IPS-18c (cell line): ENCODE results near the gene CAV1.

Experiments
- H3K4me3 ChIP-seq: 2 replicates; pipeline ENCODE4 v1.7.0; 2013; ENCODE audit warnings: low read depth, mild to moderate bottlenecking, low read length, moderate library complexity; ENCODE audit not compliant: insufficient read depth
- H3K9me3 ChIP-seq: one replicate; pipeline ENCODE4 v1.6.1; 2013; ENCODE audit warnings: mild to moderate bottlenecking, low read length, moderate library complexity; ENCODE audit not compliant: control insufficient read depth, insufficient read depth

The CAV1 gene

DNA sequence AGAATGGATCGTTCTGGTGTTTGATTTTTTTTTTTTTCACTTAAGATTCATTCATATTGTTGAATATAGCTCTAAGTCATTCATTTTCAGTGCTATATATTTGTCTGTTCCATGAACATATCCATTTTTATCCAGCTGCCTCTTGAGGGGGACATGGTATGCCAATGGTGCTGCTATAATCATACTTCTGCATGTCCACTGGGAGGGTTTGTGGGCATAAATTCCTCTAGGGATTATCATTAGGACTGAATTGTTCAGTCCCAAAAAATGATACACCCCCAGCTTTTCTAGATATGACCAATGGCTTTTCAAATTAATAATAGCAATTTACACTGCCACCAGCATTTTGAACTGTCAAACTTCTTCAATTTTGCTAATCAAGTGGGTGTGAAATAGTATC, 41.1 kb downstream of the CAV1 start:
- Histone ChIP-seq H3K9me3 (no peaks in the 10 kb centered on the region), H3K4me3 (no peak overlapping the region)

DNA sequence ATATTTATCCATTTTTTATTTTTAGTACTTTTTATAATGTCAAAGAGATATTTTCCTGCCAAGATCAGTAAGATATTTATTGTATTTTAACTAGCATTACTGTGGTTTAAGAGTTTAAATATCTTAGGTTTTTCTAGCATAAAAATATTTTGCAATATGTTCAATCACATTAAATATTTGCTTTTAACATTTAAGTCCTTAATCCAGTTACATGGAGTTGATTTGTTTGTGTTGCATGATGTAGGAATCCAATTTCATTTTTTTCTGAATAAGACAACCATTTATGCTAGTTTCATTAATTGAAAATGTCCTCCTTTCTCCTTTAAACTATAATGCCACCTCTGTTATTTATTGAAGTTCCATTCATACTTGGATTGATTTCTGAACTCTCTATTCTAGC, 41.8 kb downstream of the CAV1 start:
- no peaks in the 10 kb centered on the region for H3K9me3 ChIP-seq
- no peak overlapping the region for H3K4me3 ChIP-seq

DNA sequence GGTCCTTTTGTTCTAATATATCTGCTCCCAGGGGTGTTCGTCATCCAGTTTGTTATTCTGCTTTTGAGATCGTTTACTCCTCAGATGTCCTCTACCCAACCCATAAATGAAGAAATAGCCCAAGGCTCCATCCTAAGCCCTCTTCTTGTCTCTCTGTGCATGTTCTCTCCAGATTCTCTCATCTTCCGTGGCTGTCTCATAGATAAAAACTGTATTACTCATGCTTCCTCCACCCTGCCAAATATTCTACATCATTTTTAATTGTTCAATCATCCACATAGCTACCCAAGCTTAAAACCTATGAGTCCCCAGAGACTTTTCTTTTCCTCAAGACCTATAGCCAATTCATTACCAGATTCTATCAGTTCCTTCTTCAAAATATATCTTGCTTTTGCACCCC, 44.9 kb downstream of the CAV1 start:
- H3K4me3 ChIP-seq, result no peak overlapping the region
- H3K9me3 ChIP-seq, result no peaks in the 10 kb centered on the region

DNA sequence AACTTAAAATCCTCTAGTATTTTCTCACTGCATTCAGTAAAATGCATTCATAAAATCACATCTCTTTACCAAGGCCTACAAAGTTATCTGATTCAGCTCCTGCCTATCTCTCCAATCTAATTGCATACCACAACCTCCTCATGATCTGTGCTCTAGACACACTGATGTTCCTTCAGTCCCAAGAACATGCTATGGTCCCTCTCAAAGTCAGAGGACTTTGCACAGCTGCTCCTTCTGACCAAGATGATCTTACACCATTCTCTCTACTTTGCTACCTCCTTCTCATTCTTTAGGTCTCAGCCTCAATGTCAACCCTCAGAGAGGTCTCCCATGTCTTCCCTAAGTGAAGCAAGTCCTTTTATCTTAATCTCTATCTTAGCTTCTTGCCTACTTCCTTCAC, 45.5 kb downstream of the CAV1 start:
- Histone ChIP-seq H3K4me3 (no peak overlapping the region), H3K9me3 (no peaks in the 10 kb centered on the region)

DNA sequence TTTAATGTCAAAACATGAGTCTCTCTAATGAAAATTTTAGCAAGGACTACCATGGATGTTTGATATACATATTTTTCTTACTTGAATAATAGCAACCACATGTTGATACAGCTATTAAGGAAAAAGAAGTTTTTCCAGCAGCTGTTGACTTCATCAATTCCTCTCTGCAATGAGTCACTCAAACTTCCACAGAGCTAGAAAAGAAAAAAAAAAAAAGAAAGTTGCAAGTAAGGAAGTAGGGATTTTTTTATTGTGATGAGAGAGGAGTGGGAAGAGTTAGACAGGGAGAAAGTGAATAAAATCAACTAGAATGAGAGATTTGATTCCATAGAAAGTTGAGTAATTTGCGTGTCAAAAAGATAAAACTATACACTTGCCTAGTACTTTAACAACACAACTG, 46.2 kb downstream of the CAV1 start:
- Histone ChIP-seq H3K4me3 (no peak overlapping the region), H3K9me3 (no peaks in the 10 kb centered on the region)

DNA sequence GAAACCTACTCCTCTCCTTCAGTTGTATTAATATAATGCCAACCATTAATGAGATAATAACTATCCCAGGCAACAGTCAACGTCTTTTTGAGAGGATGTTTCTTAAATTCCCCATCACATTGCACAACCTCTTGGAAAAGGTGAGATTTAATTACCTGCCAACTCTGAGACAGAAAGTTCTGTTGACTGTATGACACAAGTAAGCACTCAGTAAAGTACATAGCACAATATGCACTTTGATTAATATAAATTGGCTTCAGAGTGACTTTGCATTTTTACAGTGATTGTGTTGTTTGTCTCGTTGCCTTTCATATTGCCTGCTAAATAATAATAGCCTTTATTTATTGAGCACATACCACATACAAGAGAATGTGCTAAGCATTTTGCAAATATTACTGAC, 46.7 kb downstream of the CAV1 start:
- no peaks in the 10 kb centered on the region for H3K9me3 ChIP-seq
- no peak overlapping the region for H3K4me3 ChIP-seq

DNA sequence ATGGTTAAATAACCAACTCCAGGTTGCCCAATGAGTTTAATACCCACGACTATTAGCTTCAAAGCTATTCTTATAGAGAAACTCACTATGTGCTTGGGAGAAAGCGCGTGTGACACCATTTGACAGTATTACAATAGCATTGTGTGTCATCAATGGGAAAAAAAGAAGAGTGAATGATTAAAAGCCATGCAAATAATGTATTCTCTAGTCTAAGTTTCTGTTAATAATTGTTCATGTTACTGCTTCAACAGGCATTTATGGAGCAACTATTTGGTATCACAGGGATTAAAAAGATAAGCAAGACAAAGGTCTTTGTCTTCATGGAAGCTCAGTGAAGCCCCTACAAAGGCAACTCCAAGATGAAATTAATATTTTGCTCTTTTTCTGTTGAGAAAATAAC, 47.2 kb downstream of the CAV1 start:
- Histone ChIP-seq H3K4me3 (no peak overlapping the region), H3K9me3 (no peaks in the 10 kb centered on the region)

DNA sequence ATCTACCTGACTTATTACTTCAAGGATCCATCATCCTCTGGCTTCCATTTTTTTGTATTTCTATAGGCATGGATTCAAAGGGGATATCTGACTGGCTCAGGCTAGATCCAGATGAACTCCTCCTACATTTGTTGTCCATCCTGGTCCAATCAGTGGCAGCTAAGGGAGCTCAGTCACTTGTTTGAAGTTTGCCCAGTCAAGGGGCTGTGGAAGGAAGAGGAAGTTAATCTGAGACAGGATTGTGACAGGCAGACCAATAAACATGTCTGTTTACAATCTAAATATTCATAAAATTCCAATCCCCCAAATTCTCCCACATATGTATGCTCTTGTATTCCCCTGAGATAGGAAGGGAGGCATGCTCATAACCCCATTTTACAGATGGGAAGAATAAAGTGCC, 48.7 kb downstream of the CAV1 start:
- Histone ChIP-seq H3K9me3 (no peaks in the 10 kb centered on the region), H3K4me3 (no peak overlapping the region)

DNA sequence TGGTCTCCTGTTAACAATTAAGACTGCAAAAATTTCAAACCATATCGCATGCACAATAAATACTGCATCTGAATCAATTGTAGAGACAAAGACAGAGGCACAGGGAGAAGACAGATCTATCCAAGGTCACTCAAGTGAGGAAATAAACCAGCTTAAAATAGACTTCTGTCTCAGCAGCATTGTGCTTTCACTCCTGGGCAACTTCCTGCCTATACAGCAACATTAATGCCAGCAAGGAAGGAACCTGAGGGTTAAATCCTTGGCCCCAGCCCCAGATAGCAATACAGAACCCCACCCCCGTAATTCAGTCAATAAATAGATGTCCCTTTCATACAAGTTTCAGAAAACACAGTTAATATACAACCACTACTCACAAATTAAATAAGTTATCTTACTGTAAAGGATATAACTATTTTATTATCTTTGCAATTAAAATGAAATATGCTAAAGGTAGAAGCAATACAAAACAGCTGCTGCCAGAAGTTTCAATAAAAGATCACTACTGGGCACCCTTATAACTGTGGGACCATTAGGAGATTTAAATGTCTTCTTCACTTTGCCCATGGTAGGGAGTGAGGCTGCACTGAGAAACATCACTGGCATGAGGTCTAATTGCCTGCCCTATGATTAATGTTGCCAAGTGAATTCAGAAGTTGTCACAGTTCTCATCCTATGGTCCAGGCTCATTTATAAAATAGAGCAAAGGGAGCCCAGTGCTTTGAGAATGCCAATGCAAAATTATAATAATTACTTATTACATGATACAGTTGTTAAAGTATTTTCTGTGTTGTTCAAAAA, 49.4 kb downstream of the CAV1 start:
- Histone ChIP-seq H3K4me3 (no peak overlapping the region), H3K9me3 (no peaks in the 10 kb centered on the region)

DNA sequence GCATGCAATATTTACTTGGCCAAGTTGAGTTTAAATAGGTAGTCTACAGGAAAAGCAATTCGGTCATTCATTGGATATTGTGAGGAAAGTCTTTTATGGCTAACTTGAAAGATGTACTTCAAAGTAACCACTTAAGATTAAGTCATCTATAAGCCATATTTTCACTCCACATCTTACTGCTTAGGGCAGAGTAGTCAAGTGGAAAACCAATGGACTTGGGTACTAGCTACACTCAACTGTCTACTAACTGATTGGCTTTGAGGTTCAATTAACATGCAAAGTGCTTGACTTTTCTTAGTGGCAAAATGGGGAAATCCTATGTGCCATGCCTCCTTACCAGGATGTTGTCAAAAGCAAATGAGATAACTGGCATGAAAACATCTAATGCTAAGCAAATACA, 51.0 kb downstream of the CAV1 start:
- Histone ChIP-seq H3K4me3 (no peak overlapping the region), H3K9me3 (no peaks in the 10 kb centered on the region)

DNA sequence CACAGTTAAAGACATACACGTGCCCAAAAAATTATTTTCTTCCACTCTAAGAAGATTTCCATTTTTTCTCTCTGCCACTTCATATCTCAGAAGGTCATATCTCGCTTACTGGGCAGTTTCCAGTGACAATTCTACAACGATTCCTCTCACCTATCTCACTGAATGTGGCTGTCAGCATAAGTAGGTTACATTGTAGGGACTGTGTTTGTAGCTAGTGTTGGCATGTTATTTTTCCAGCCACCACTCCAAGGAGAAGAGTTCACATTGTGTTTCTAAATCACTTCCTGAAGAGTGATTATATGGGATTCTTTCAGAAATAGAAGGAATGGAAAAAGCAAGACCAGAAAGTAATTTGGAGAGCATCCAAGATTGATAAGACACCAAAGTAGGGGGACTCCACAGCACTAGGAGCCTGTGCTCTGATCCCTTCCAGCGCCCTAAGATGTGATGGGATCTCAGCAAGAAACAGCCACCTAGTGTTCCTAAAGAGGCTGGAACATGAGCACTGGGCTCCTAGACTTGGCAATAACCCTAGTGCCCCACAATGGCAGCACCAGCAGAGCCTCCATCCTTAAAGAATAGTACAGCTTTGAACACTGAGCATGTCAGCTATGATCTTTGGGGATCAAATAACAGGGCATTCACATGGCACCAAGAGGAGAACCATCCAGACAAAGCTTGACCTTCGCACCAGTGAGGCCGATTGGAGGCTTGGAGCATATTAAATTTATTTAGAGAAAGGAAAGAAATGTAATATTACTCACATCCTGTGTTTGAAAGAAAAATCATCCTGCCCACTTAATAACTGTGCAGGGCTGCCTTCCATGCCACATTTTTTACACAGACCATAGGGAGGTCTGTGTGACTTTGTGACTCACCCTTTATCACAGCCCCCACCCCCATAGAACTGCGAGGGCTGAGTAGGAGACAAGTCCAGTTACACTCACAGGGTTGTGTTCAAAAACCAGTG, 51.8 kb downstream of the CAV1 start:
- no peaks in the 10 kb centered on the region for H3K9me3 ChIP-seq
- no peak overlapping the region for H3K4me3 ChIP-seq

DNA sequence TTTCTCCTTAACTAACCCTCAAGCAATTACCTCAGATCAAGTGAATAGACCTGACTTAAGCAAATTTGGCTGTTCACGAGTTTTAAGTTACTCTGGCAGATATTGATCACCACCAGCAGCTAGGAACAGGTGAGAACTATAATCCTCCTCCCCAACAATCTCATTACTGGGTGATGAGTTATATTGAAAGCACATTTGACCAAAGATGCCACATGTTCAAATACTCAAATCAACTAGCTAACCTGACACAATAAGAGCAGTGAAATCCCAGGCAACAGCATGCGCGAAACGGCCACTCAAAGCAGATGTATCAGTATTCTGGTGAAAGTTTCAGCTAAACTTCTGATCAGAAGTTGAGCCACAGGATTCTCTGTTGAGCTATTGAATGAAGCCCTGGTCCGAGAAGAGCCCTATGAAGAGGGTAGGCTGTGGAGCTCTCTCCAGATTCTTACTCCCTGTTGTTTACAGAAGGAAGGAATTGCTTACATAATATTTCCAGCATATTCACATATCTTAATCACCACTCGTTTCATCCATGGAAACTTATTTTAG, 52.6 kb downstream of the CAV1 start:
- Histone ChIP-seq H3K9me3 (no peaks in the 10 kb centered on the region), H3K4me3 (no peak overlapping the region)

DNA sequence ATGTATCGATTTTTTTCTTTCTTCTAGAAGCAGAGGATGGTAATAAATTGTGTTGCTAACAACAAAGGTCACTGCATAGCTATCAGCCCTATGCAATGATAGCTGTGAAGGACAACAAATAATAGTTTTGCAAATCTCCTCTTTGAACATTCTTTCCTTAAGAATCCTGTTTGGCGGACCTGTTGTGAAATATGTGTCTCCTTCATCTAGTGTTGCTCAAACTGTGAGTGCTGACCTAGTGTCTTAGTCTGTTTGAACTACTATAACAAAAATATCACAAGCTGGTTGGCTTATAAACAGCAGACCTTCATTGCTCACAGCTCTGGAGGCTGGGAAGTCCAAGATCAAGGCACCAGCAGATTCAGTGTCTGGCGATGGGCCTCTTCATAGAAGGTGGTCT, 53.7 kb downstream of the CAV1 start:
- Histone ChIP-seq H3K9me3 (no peaks in the 10 kb centered on the region), H3K4me3 (no peak overlapping the region)

DNA sequence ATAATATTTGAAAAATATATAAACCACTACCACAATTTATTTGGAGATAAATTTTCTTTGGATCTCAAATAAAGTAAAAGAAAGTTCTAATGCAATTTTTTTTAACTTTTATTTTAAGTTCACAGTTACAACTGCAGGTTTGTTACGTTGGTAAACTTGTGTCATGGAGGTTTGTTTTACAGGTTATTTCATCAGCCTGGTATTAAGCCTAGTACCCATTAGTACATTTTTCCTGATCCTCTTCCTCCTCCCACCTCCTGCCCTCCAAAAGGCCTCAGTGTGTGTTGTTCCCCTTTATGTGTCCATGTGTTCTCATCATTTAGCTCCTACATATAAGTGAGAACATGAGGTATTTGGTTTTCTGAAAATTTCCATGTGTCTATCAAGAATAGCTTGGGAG, 54.5 kb downstream of the CAV1 start:
- no peak overlapping the region for H3K4me3 ChIP-seq
- H3K9me3 ChIP-seq, result no peaks in the 10 kb centered on the region

DNA sequence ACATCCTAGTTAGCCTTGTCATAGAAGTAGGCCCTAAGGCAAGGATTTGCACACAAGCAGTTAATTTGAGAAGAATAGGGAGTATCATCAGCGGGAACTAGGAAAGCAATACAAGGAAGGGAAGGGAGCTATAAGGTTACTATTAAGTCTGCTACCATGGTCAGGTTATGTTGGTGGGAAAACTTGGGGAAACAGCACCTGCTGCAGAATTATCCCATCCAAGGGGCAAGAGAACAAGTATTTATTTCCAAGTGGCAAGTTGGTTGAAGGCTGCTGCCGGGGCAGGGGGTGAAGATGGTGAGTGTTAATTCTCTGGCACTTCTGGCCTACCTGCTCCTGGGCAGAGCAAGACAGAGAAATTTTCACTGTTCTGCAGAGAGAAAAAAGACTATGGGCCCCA, 55.0 kb downstream of the CAV1 start:
- Histone ChIP-seq H3K4me3 (no peak overlapping the region), H3K9me3 (no peaks in the 10 kb centered on the region)

DNA sequence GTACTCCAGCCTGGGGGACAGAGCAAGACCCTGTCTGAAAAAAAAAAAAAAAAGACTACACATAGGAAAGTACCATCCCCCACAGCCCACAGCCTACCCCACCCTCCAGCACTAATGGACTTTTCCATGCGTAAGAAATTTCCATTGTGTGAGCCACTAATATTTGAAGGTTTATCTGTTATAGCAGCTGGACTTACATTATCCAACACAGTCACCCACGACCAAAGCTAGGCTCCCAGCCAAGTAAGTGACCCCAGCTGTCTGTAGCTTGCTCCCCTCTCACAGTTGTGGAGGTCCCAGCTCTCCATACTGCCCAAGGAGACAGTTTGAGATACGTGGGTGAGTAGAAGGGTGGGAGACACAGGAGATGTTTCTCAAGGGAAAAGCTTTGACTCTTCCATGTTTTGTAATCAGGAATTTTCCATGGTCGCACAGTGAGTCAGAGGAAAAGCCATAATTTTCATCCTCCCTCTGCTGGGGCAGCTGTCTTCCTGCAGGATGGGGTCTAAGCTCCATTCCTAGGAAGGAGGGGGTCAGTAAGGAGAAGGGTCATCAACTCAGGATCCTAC, 57.4 kb downstream of the CAV1 start:
- H3K4me3 ChIP-seq, result no peak overlapping the region
- no peaks in the 10 kb centered on the region for H3K9me3 ChIP-seq

DNA sequence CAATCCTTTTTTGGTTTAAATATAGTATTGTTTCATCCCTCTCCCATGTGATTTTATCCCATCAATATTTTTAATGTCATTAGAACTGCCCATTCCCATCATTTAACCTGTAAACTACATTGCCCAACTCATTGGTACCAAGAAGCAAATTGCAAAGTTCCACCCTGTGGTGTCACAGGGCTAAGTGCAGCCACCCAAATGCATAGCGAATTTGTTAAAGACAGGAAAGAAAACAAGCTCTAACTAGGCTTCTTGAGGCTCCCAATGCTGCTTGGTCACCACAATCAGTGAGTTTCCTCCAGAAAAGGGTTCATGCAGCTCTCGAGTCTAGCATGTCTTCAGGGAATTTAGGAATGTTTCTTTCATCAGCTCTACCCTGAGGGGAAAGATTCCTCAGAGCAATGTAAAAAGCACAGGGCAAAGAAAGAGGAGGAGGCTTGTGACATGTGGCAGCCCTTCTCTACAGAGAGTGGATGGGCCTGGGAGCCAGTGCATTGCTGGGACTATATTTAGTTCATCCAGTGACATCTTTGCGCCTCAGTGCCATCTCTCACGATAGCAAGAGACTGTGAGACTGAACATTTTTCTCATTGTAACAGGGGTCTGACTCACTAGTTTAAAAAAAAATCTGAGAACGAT, 58.1 kb downstream of the CAV1 start:
- Histone ChIP-seq H3K9me3 (no peaks in the 10 kb centered on the region), H3K4me3 (no peak overlapping the region)
